Ishikawa (cell line): Measurements from ENCODE around the gene HTRA1.

ENCODE experiments used
- CREB1 ChIP-seq: IDR thresholded peaks from 2 replicates; pipeline ENCODE4 v1.6.1; 2012; ENCODE audit warnings: low read depth
- EGR1 ChIP-seq: IDR thresholded peaks from 2 replicates; pipeline ENCODE4 v1.6.1; 2012
- EP300 ChIP-seq: IDR thresholded peaks from 2 replicates; pipeline ENCODE4 v1.6.1; 2012; ENCODE audit warnings: borderline replicate concordance
- FOXM1 ChIP-seq: IDR thresholded peaks from 2 replicates; pipeline ENCODE4 v1.6.1; 2012; ENCODE audit warnings: low read depth, borderline replicate concordance
- MAX ChIP-seq: IDR thresholded peaks from 2 replicates; pipeline ENCODE4 v1.6.1; 2012
- NFIC ChIP-seq: IDR thresholded peaks from 2 replicates; pipeline ENCODE4 v1.6.1; 2012
- RAD21 ChIP-seq: IDR thresholded peaks from 2 replicates; pipeline ENCODE4 v1.6.1; 2012; ENCODE audit warnings: low read depth
- REST ChIP-seq: IDR thresholded peaks from 2 replicates; pipeline ENCODE4 v1.6.1; 2012; ENCODE audit warnings: low read depth, mild to moderate bottlenecking
- TCF12 ChIP-seq: IDR thresholded peaks from 2 replicates; pipeline ENCODE4 v1.6.1; 2012; ENCODE audit warnings: low read depth
- TEAD4 ChIP-seq: IDR thresholded peaks from 2 replicates; pipeline ENCODE4 v1.6.1; 2012
- USF1 ChIP-seq: IDR thresholded peaks from 2 replicates; pipeline ENCODE4 v1.6.1; 2012
- YY1 ChIP-seq: IDR thresholded peaks from 2 replicates; pipeline ENCODE4 v1.6.1; 2012; ENCODE audit warnings: low read depth

GRCh38 chr10:122490268-122490667 lies 28.9 kb downstream of the HTRA1 start:
- TF ChIP-seq EP300 = no peak
- no peak for TF ChIP-seq EGR1
- no peak for TF ChIP-seq TEAD4
- TF ChIP-seq USF1 = no peak
- TF ChIP-seq MAX = no peak
- TF ChIP-seq RAD21 = no peak
- TF ChIP-seq NFIC = no peak
- TF ChIP-seq REST = no peak
- TF ChIP-seq CREB1 = no peak
- no peak for TF ChIP-seq FOXM1
- no peak for TF ChIP-seq TCF12
- no peak for TF ChIP-seq YY1
